AG04449 (cell line): ENCODE data around the gene PEMT.

Experiments used
- CTCF ChIA-PET: fragments of 350-600 bp; formaldehyde crosslinking; extraction: SDS; loops from one replicate; lab custom pipeline; 2021; ENCODE audit warnings: antibody characterized with exemption; lab: Yijun Ruan, JAX
- POLR2A ChIA-PET: fragments of 400-600, 350-600 bp; formaldehyde crosslinking; extraction: SDS; loops from one replicate; lab custom pipeline; 2020; ENCODE audit warnings: antibody characterized with exemption, inconsistent platforms; lab: Yijun Ruan, JAX
- DNase-seq: peaks from one replicate; pipeline ENCODE4 v3.0.0-alpha.2; 2010; ENCODE audit warnings: low read depth, low spot score
- H3K4me3 ChIP-seq: 2 replicates; pipeline ENCODE4 v1.5.1; 2011; ENCODE audit warnings: low read depth, mild to moderate bottlenecking, control low read depth, low read length
- TF ChIP-seq, protein P1 (sequence below): IDR thresholded peaks from one replicate; pipeline ENCODE4 v1.5.1; 2011; ENCODE audit warnings: mild to moderate bottlenecking, moderate library complexity, low read length, control low read depth, inconsistent platforms; ENCODE audit not compliant: insufficient read depth; ENCODE audit errors: missing control alignments

Gene PEMT

DNA sequence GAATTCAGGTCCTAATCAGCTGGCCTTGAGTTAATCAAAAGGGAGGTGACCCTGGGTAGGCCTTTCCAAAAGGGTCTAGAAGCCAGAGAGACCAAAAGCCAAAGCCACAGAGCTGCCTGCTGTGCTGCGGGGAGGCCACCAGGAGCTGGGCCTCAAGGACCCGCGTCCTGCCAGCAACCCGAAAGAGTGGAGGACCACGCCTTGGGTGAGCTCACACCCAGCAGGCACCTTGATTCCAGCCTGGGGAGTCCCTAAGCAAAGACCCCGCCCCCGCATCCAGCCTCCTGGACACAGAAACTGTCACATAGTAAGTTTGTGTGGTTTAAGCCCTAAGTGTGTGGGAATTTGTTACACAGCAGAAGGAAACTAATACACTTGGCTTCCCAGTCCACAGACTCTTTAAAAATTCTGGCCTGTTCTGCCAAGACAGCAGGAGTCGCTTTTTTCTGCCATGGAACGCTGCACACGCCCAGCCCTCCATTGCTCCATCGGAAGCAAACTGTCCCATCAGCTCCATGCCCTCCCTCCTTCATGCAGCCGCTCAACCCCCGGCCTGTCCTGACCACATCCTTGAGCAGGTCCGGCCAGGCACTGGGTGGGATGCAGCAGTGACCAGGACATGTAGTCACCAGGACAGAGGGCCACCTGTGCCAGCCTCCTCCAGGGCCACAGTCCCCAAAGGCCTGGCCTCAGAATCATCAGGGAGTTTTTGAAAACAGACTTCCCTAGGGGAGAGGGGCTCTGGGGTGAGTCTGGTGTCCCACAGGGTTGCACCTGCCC, 74.4 kb downstream of the PEMT start:
- CTCF ChIA-PET, result interaction anchor here (1.1 to 4.0 kb wide), 5 partner anchors 9 to 51 kb away, joined by 3 to 28 read pairs (median 9); partner anchors contain the start of gene RASD1
- TF ChIP-seq, protein P1, sequence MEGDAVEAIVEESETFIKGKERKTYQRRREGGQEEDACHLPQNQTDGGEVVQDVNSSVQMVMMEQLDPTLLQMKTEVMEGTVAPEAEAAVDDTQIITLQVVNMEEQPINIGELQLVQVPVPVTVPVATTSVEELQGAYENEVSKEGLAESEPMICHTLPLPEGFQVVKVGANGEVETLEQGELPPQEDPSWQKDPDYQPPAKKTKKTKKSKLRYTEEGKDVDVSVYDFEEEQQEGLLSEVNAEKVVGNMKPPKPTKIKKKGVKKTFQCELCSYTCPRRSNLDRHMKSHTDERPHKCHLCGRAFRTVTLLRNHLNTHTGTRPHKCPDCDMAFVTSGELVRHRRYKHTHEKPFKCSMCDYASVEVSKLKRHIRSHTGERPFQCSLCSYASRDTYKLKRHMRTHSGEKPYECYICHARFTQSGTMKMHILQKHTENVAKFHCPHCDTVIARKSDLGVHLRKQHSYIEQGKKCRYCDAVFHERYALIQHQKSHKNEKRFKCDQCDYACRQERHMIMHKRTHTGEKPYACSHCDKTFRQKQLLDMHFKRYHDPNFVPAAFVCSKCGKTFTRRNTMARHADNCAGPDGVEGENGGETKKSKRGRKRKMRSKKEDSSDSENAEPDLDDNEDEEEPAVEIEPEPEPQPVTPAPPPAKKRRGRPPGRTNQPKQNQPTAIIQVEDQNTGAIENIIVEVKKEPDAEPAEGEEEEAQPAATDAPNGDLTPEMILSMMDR, result no peak
- no peak overlapping the region for H3K4me3 ChIP-seq
- no peak for DNase-seq
- POLR2A ChIA-PET, result interaction anchor here (1.1 kb wide), 1 partner anchor 20 kb away, joined by 5 read pairs; no protein-coding TSS in a partner anchor

DNA sequence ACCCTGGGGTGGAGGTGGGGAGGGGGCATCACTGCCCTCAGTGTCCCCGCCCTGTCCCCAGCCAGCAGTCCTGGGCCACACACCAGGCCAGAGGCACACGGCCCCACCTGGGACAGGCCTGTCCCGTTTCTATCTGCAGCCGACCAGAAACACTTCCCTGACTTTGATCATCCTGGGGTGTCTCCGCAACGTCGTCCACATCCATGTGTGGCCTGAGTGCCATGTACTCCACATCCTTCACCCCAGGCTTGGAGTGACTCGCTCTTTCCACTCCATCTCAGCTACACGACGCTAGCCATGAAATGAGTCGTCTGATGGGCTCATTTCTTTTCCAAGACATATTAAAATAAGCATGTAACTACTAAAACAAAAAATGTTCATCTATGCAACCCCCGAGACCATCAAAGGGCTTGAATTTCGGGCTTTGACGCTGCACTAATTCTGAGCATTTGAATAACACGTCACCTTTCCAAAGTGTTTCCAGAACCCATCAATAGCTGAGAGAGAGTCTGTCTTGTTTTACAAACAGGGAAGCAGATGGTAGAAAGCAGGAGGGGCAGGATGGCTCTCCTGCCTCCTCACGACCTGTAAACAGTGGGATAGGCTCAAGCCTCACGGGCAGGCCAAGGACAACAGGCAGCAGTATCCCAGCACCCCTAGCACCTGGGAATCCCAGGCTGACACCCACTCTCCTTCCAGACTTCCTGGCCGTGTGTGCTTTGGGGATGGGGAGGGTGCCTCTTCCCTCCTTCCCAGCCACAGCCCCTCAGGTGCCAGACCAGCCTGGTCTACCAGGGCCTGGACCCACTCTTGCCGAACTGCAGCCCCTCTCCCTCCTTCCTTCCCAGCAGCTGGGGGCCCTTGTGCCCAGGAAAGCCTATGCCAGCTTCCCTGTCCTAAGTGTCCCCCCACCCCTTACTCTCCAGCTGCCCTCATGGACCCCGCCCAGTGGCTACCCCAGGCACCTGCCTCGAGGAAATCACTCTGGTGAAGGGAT, 75.3 kb downstream of the PEMT start:
- ChIA-PET CTCF (interaction anchor here (0.9 to 4.0 kb wide), 8 partner anchors 9 to 125 kb away, joined by 3 to 28 read pairs (median 4); partner anchors contain the start of gene RASD1), POLR2A (interaction anchor here (0.9 to 1.1 kb wide), 2 partner anchors 20 to 21 kb away, joined by 3 to 5 read pairs; no protein-coding TSS in a partner anchor)
- TF ChIP-seq, protein P1, result no peak
- H3K4me3 ChIP-seq, result no peak overlapping the region
- DNase-seq, result peak; percentile 29

DNA sequence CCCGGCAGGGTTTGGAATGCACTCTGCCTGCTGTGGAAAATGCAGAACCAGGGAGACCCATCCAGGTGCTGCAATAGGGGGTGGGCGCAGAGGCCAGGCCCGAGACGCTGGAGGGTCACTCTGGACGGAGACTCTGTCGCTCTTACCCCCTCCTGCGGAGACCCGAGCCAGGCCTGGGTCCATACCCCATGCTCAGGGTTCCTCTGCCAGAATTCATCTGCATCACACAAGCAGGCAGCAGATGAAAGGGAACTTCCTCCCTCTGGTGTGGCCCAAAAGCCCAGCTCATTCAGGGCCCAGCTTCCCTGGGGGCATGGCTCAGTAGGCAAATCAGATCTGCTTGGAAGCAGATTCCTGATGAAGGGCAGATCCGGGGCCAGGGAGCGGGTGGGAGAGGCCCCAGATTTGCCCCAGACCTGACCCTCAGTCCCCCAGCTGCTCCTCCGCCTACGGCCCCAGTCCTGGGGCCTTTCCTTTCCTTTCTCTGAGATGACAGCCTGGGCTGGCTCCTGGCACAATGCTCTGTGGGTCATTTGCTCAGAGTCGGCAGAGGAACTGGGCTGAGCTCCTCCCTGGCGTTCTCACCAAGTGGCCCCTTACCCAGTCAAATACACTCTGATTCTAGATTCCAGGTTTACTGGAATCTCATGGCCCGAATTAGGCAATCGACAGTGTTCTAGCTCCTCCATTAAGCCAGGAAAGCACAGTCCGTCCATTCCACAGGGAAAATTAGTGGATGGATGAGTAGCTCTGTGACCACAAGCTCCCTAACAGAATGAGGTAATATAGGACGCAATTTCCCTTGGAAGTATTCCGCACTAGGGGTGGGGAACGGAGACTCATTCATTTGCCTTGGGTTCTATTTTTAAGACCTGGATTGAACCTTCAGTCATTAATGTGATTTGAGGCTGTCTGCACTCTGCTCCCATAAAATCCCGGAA, 76.2 kb downstream of the PEMT start:
- peak; percentile 71 for DNase-seq
- POLR2A ChIA-PET, result interaction anchor here (0.7 to 1.3 kb wide), 3 partner anchors 19 to 115 kb away, joined by 3 to 4 read pairs (median 3); partner anchors contain the start of gene RASD1
- TF ChIP-seq, protein P1, result no peak
- CTCF ChIA-PET, result interaction anchor here (0.9 to 4.0 kb wide), 7 partner anchors 13 to 518 kb away, joined by 3 to 28 read pairs (median 4); partner anchors contain the start of gene RASD1
- no peak overlapping the region for H3K4me3 ChIP-seq

DNA sequence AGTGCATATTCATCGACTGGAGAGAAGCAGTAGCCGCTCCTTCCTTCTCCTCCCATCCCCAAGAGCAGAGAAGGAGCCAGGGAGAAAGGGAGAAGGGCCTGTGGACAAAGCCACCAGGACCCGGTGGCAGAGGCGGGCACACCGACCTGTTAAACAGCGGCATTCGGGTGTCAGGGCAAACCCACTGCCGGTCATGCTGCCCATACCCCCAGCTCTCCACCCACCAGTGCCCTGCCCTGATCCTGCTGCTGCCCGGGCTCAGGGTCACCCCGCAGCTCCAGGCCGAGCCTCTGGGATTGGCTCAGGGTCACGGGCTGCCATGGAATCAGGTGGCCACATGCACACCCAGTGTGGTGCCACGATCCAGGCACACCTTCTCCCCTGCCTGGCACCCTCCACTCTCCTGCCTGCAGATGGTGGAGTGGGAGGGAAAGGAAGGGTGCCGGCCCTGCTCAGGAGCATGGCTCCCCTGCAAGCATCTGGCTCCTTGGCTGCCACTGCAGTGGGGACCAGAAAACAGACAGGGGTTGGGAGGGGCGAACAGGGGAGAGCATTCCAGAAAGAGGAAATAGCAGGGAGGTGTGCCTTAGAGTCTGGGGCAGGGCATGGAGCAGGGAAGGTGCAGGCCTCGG, 77.0 kb downstream of the PEMT start:
- POLR2A ChIA-PET, result interaction anchor here (1.3 kb wide), 1 partner anchor 18 kb away, joined by 4 read pairs; the partner anchor contains the start of gene RASD1
- CTCF ChIA-PET, result interaction anchor here (0.9 to 4.0 kb wide), 7 partner anchors 12 to 519 kb away, joined by 3 to 28 read pairs (median 4); partner anchors contain the start of gene RASD1

More for the DNA sequence above, 77.0 kb downstream of the PEMT start:
- TF ChIP-seq, protein P1, result no peak
- no peak overlapping the region for H3K4me3 ChIP-seq
- no peak for DNase-seq
